PC-3 (cell line): ENCODE data around the gene MT1X. TPM values are rescaled to one million over a fixed set of nuclear protein-coding genes. Genes with fewer than 3 reads are reported as not detected.
"Not testable (repeated sequence)": the region's sequence is repeated elsewhere in the genome, so short reads cannot be mapped to it uniquely, and the experiment has no call there.

Experiments
- ATAC-seq: fragments of 200-7000 bp; cut with Tn5 transposase; 2 replicates; pipeline ENCODE4 v1.9.1; 2020; ENCODE audit warnings: mild to moderate bottlenecking, moderate library complexity
- BruUV-seq: library from RNA; stranded (reverse); fragments of 400-500 nt; replicated peaks from 2 replicates; lab custom pipeline; 2021; lab: Mats Ljungman, UMichigan
- CTCF ChIA-PET: fragments of 300-600 bp; sonication (Branson Sonifier 250); formaldehyde crosslinking; loops from one replicate; lab custom pipeline; 2022; ENCODE audit warnings: antibody characterized with exemption; lab: Charles Lee
- POLR2A ChIA-PET: fragments of 300-600 bp; sonication (Branson Sonifier 250); formaldehyde crosslinking; loops from one replicate; lab custom pipeline; 2022; ENCODE audit warnings: antibody characterized with exemption; ENCODE audit not compliant: unreplicated experiment; lab: Charles Lee
- DNase-seq: peaks from one replicate; pipeline ENCODE4 v3.0.0-alpha.2; 2015
- H2AFZ ChIP-seq: fragments of 300-600 bp; sonication (generic); 2 replicates; pipeline ENCODE4 v1.6.0; 2016; ENCODE audit warnings: antibody characterized with exemption, low read length
- H3F3A ChIP-seq: fragments of 300-600 bp; sonication (generic); one replicate; pipeline ENCODE4 v1.6.0; 2017; ENCODE audit warnings: antibody characterized with exemption, low read length, control low read depth, mild to moderate bottlenecking; ENCODE audit not compliant: unreplicated experiment
- H3K27ac ChIP-seq: fragments of 300-600 bp; sonication (generic); 2 replicates; pipeline ENCODE4 v1.5.1; 2016; ENCODE audit warnings: mild to moderate bottlenecking, low read length
- H3K27me3 ChIP-seq: fragments of 300-600 bp; sonication (generic); 2 replicates; pipeline ENCODE4 v1.6.1; 2016; ENCODE audit warnings: low read length, mixed read lengths
- H3K36me3 ChIP-seq: fragments of 300-600 bp; sonication (generic); 2 replicates; pipeline ENCODE4 v1.6.1; 2016; ENCODE audit warnings: low read depth, mixed run types, low read length, mixed read lengths
- H3K4me1 ChIP-seq: fragments of 300-600 bp; sonication (generic); 2 replicates; pipeline ENCODE4 v1.5.1; 2016; ENCODE audit warnings: low read length; ENCODE audit not compliant: insufficient read depth
- H3K4me2 ChIP-seq: fragments of 300-600 bp; sonication (generic); 2 replicates; pipeline ENCODE4 v1.6.0; 2016; ENCODE audit warnings: low read length
- H3K4me3 ChIP-seq: fragments of 300-600 bp; sonication (generic); 2 replicates; pipeline ENCODE4 v1.5.1; 2016; ENCODE audit warnings: mild to moderate bottlenecking, low read length, mixed read lengths
- H3K79me2 ChIP-seq: fragments of 300-600 bp; sonication (generic); 2 replicates; pipeline ENCODE4 v1.6.1; 2017; ENCODE audit warnings: low read length, mixed read lengths
- H3K9ac ChIP-seq: fragments of 300-600 bp; sonication (generic); 2 replicates; pipeline ENCODE4 v1.6.0; 2016; ENCODE audit warnings: mild to moderate bottlenecking, low read length
- H3K9me2 ChIP-seq: fragments of 300-600 bp; sonication (generic); replicated peaks from 2 replicates; pipeline ENCODE4 v1.6.1; 2016; ENCODE audit warnings: mixed run types, low read length, mixed read lengths
- H3K9me3 ChIP-seq: fragments of 300-600 bp; sonication (generic); 2 replicates; pipeline ENCODE4 v1.6.1; 2016; ENCODE audit warnings: low read length, mixed read lengths
- H4K20me1 ChIP-seq: fragments of 300-600 bp; sonication (generic); 2 replicates; pipeline ENCODE4 v1.6.1; 2016; ENCODE audit warnings: low read length, mixed read lengths
- EZH2 ChIP-seq: fragments of 300-600 bp; sonication (generic); IDR thresholded peaks from one replicate; pipeline ENCODE4 v1.6.1; 2017; ENCODE audit warnings: antibody characterized with exemption, mild to moderate bottlenecking, low read length; ENCODE audit not compliant: unreplicated experiment
- EZH2phosphoT487 ChIP-seq: fragments of 300-600 bp; sonication (generic); IDR thresholded peaks from 2 replicates; pipeline ENCODE4 v1.6.1; 2018; ENCODE audit warnings: mild to moderate bottlenecking, antibody characterized with exemption, low read length, borderline replicate concordance
- intact Hi-C: fragments of 100-400 bp; cut with micrococcal nuclease; formaldehyde crosslinking; loops from 2 replicates; pipeline ENCODE4 v1.9.0; 2023
- total RNA-seq: library from RNA; depleted of rRNA; stranded (reverse); fragments of >200 nt; gene quantifications from 2 replicates; pipeline ENCODE4 v1.2.3, GENCODE V29; 2014
- TF ChIP-seq, protein P1 (sequence below): fragments of 300-600 bp; sonication (generic); conservative IDR thresholded peaks from 2 replicates; pipeline ENCODE4 v1.5.1; 2017; ENCODE audit warnings: antibody characterized with exemption, low read depth, mild to moderate bottlenecking, low read length

MT1X gene
- total RNA-seq, 1 experiment from 2014 or later, result 120 TPM

- Histone ChIP-seq H3K9me2 (no peaks in the 10 kb centered on the region), H3K4me2 (peak overlapping the region; percentile 58), H3F3A (no peaks in the 10 kb centered on the region), H3K79me2 (no peaks in the 10 kb centered on the region), H3K27ac (peak overlapping the region; percentile 53), H3K36me3 (no peaks in the 10 kb centered on the region), H3K4me3 (no peak overlapping the region), H3K27me3 (no peaks in the 10 kb centered on the region), H2AFZ (no peak overlapping the region), H3K4me1 (peaks cover 22% of the 10 kb centered on the region), H3K9me3 (no peaks in the 10 kb centered on the region), H3K9ac (no peak overlapping the region), H4K20me1 (no peaks in the 10 kb centered on the region)
- intact Hi-C loops, result no loop called here
- ChIA-PET CTCF (no interaction called here), POLR2A (interaction anchor here (0.6 to 1.1 kb wide), 3 partner anchors 29 to 1456 kb away, joined by 3 to 5 read pairs (median 4); partner anchors contain the start of gene CFAP20)
- ATAC-seq (peak; percentile 81), DNase-seq (peak; percentile 56)
- no TSS peak for BruUV-seq
- TF ChIP-seq EZH2phosphoT487, result no peak
- TF ChIP-seq, protein P1, sequence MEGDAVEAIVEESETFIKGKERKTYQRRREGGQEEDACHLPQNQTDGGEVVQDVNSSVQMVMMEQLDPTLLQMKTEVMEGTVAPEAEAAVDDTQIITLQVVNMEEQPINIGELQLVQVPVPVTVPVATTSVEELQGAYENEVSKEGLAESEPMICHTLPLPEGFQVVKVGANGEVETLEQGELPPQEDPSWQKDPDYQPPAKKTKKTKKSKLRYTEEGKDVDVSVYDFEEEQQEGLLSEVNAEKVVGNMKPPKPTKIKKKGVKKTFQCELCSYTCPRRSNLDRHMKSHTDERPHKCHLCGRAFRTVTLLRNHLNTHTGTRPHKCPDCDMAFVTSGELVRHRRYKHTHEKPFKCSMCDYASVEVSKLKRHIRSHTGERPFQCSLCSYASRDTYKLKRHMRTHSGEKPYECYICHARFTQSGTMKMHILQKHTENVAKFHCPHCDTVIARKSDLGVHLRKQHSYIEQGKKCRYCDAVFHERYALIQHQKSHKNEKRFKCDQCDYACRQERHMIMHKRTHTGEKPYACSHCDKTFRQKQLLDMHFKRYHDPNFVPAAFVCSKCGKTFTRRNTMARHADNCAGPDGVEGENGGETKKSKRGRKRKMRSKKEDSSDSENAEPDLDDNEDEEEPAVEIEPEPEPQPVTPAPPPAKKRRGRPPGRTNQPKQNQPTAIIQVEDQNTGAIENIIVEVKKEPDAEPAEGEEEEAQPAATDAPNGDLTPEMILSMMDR, result no peak
- TF ChIP-seq EZH2, result no peak
These were observed 9.3 kb upstream of the MT1X start for GRCh38 chr16:56672761-56673536.

DNA sequence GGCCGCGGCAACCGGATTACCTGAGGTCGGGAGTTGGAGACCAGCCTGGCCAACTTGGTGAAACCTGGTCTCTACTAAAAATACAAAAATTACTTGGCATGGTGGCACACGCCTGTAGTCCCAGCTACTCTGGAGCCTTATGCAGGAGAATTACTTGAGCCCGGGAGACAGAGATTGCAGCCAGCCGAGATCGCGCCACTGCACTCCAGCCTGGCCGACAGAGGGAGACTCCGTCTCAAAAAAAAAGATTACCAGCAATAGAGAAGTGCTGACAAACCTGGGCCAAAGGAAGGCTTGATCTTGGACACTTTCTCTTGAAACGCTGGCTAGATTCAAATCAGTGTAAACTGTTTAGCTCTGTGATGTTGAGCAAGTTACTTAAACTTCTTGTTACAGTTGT is 8.3 kb upstream of the MT1X start:
- H3K9ac ChIP-seq, result no peak overlapping the region
- H3F3A ChIP-seq, result no peaks in the 10 kb centered on the region
- H3K4me1 ChIP-seq, result peaks cover 22% of the 10 kb centered on the region
- no peaks in the 10 kb centered on the region for H4K20me1 ChIP-seq
- ChIA-PET POLR2A (interaction anchor here (0.6 kb wide), 1 partner anchor 30 kb away, joined by 5 read pairs; no protein-coding TSS in a partner anchor), CTCF (no interaction called here)
- TF ChIP-seq, protein P1, result no peak
- no peak for TF ChIP-seq EZH2phosphoT487
- no peak for TF ChIP-seq EZH2
- no TSS peak for BruUV-seq
- no peaks in the 10 kb centered on the region for H3K36me3 ChIP-seq
- H3K79me2 ChIP-seq, result no peaks in the 10 kb centered on the region
- no peaks in the 10 kb centered on the region for H3K27me3 ChIP-seq
- no peaks in the 10 kb centered on the region for H3K9me2 ChIP-seq
- no peak overlapping the region for H2AFZ ChIP-seq
- H3K4me2 ChIP-seq, result no peak overlapping the region
- no peak overlapping the region for H3K4me3 ChIP-seq
- intact Hi-C loops, result no loop called here
- DNase-seq, result no peak
- H3K27ac ChIP-seq, result no peak overlapping the region
- no peak for ATAC-seq
- H3K9me3 ChIP-seq, result no peaks in the 10 kb centered on the region

GRCh38 chr16:56674570-56674969 is 7.7 kb upstream of the MT1X start:
- H3K9me3 ChIP-seq, CTCF ChIA-PET, H3K36me3 ChIP-seq, H3K79me2 ChIP-seq, H3K9me2 ChIP-seq, H4K20me1 ChIP-seq, H3K9ac ChIP-seq, H3K4me3 ChIP-seq, H3K27me3 ChIP-seq, BruUV-seq, POLR2A ChIA-PET, DNase-seq, ATAC-seq, H2AFZ ChIP-seq, intact Hi-C loops, H3K4me2 ChIP-seq, H3K27ac ChIP-seq, H3F3A ChIP-seq: not testable (repeated sequence)
- H3K4me1 ChIP-seq, result peaks cover 25% of the 10 kb centered on the region
